HG03460 (cell line): ENCODE data around the gene ACSM4.
"Not testable (repeated sequence)": the region's sequence is repeated elsewhere in the genome, so short reads cannot be mapped to it uniquely, and the experiment has no call there.

Source experiments
- ATAC-seq: cut with Tn5 transposase; IDR thresholded peaks from one replicate; pipeline ENCODE4 v1.9.1; 2021; ENCODE audit not compliant: unreplicated experiment

ACSM4 gene

GRCh38 chr12:7303772-7304171 is at the start of gene ACSM4:
Gene ACSM4, plus strand, starts transcription at chr12:7304072. Its CDS starts 260 bp downstream, at chr12:7304332.
- ATAC-seq = no peak

GRCh38 chr12:7259060-7259459 is 44.8 kb upstream of the ACSM4 start:
- ATAC-seq = no peak

- no peak for ATAC-seq
These were observed 39.3 kb upstream of the ACSM4 start for GRCh38 chr12:7264538-7264937.

- ATAC-seq = no peak
These were observed 38.6 kb upstream of the ACSM4 start for GRCh38 chr12:7265251-7265650.

GRCh38 chr12:7269273-7269672 is 34.6 kb upstream of the ACSM4 start:
- no peak for ATAC-seq

- no peak for ATAC-seq
These were observed 31.9 kb upstream of the ACSM4 start for GRCh38 chr12:7271893-7272514.

- not testable (repeated sequence) for ATAC-seq
These were observed 28.4 kb upstream of the ACSM4 start for GRCh38 chr12:7275482-7275881.

GRCh38 chr12:7282844-7283243 is 21.0 kb upstream of the ACSM4 start:
- ATAC-seq = no peak

GRCh38 chr12:7289743-7290142 is 14.1 kb upstream of the ACSM4 start:
- no peak for ATAC-seq

- ATAC-seq = not testable (repeated sequence)
These were observed 13.3 kb upstream of the ACSM4 start for GRCh38 chr12:7290588-7290987.

GRCh38 chr12:7292300-7292699 is 11.6 kb upstream of the ACSM4 start:
- ATAC-seq = no peak

GRCh38 chr12:7293670-7294069 is 10.2 kb upstream of the ACSM4 start:
- no peak for ATAC-seq

- no peak for ATAC-seq
These were observed 8.3 kb upstream of the ACSM4 start for GRCh38 chr12:7295529-7295928.

GRCh38 chr12:7297865-7298264 is 6.0 kb upstream of the ACSM4 start:
- no peak for ATAC-seq

- no peak for ATAC-seq
These were observed 1.4 kb upstream of the ACSM4 start for GRCh38 chr12:7302266-7302986.

- no peak for ATAC-seq
These were observed 642 bp upstream of the ACSM4 start for GRCh38 chr12:7303230-7303629.

- no peak for ATAC-seq
These were observed 584 bp downstream of the ACSM4 start for GRCh38 chr12:7304456-7304855.

GRCh38 chr12:7310070-7310469 is 6.2 kb downstream of the ACSM4 start:
- ATAC-seq = no peak

GRCh38 chr12:7319930-7320329 is 16.1 kb downstream of the ACSM4 start:
- no peak for ATAC-seq

- no peak for ATAC-seq
These were observed 17.8 kb downstream of the ACSM4 start for GRCh38 chr12:7321624-7322023.

- ATAC-seq = no peak
These were observed 18.7 kb downstream of the ACSM4 start for GRCh38 chr12:7322599-7322998.

GRCh38 chr12:7324176-7324575 is 20.3 kb downstream of the ACSM4 start:
- no peak for ATAC-seq

- ATAC-seq = no peak
These were observed 24.0 kb downstream of the ACSM4 start for GRCh38 chr12:7327918-7328317.
